Astrocyte of the cerebellum (primary cell): ENCODE measurements around the gene PPIE.

ENCODE experiments used
- DNase-seq: peaks from one replicate; pipeline ENCODE4 v3.0.0-alpha.2; 2011; ENCODE audit warnings: low read depth
- H3K4me3 ChIP-seq: 2 replicates; pipeline ENCODE4 v1.5.1; 2011; ENCODE audit warnings: mild to moderate bottlenecking, low read depth, low read length, moderate library complexity
- CTCF ChIP-seq: IDR thresholded peaks from 2 replicates; pipeline ENCODE4 v1.5.1; 2012; ENCODE audit warnings: low read length, low read depth, moderate library complexity, mild to moderate bottlenecking; ENCODE audit errors: missing control alignments
- in situ Hi-C: cut with HindIII; loops from 2 replicates; pipeline ENCODE4 v1.10.0; 2017; ENCODE audit warnings: low sequenced_read_pairs

The PPIE gene

GRCh38 chr1:39700348-39700747 lies 38.3 kb upstream of the PPIE start:
- in situ Hi-C loops, result no loop called here
- DNase-seq, result no peak
- no peak overlapping the region for H3K4me3 ChIP-seq
- TF ChIP-seq CTCF, result no peak

- in situ Hi-C loops, result no loop called here
- H3K4me3 ChIP-seq, result no peak overlapping the region
- no peak for TF ChIP-seq CTCF
- peak; percentile 35 for DNase-seq
These were observed 37.6 kb upstream of the PPIE start for GRCh38 chr1:39701049-39701439.

GRCh38 chr1:39704757-39705156 lies 33.9 kb upstream of the PPIE start:
- DNase-seq, result no peak
- in situ Hi-C loops, result no loop called here
- TF ChIP-seq CTCF, result no peak
- no peak overlapping the region for H3K4me3 ChIP-seq

- DNase-seq, result no peak
- no peak for TF ChIP-seq CTCF
- no peak overlapping the region for H3K4me3 ChIP-seq
- in situ Hi-C loops, result no loop called here
These were observed 31.2 kb upstream of the PPIE start for GRCh38 chr1:39707506-39707905.

GRCh38 chr1:39711104-39711965 lies 27.3 kb upstream of the PPIE start:
- H3K4me3 ChIP-seq, result no peak overlapping the region
- in situ Hi-C loops, result no loop called here
- DNase-seq, result no peak
- no peak for TF ChIP-seq CTCF

- DNase-seq, result no peak
- no peak overlapping the region for H3K4me3 ChIP-seq
- in situ Hi-C loops, result no loop called here
- no peak for TF ChIP-seq CTCF
These were observed 26.7 kb upstream of the PPIE start for GRCh38 chr1:39711966-39712340.
